Kidney epithelial cell (primary cell): ENCODE measurements around the gene SUN5. TPM values are rescaled to one million over a fixed set of nuclear protein-coding genes. Genes with fewer than 3 reads are reported as not detected.

Source experiments
- DNase-seq: peaks from one replicate; pipeline ENCODE4 v3.0.0-alpha.2; 2010; ENCODE audit warnings: low read depth
- H3K27me3 ChIP-seq: 2 replicates; pipeline ENCODE4 v1.6.0; 2011; ENCODE audit warnings: low read length; ENCODE audit not compliant: control insufficient read depth, insufficient read depth
- H3K36me3 ChIP-seq: 2 replicates; pipeline ENCODE4 v1.5.1; 2011; ENCODE audit warnings: low read length; ENCODE audit not compliant: control insufficient read depth, insufficient read depth
- H3K4me3 ChIP-seq: 2 replicates; pipeline ENCODE4 v1.5.1; 2011; ENCODE audit warnings: low read depth, mild to moderate bottlenecking, control low read depth, low read length
- CTCF ChIP-seq: IDR thresholded peaks from 2 replicates; pipeline ENCODE4 v1.5.1; 2011; ENCODE audit warnings: mild to moderate bottlenecking, moderate library complexity, low read length, control low read depth, inconsistent platforms; ENCODE audit not compliant: insufficient read depth, poor library complexity, severe bottlenecking
- total RNA-seq: library from RNA; depleted of rRNA; stranded (reverse); fragments of >200 nt; gene quantifications from 2 replicates; pipeline ENCODE4 v1.2.3, GENCODE V29; 2015

SUN5 gene
- total RNA-seq, 1 donor from 2014 or later: not detected

- Histone ChIP-seq H3K36me3 (no peaks in the 10 kb centered on the region), H3K27me3 (no peaks in the 10 kb centered on the region), H3K4me3 (no peak overlapping the region)
- no peak for DNase-seq
- no peak for TF ChIP-seq CTCF
Observed at GRCh38 chr20:33000802-33001466, 3.3 kb downstream of the SUN5 start.

GRCh38 chr20:32999603-33000250 is 4.5 kb downstream of the SUN5 start:
- DNase-seq: no peak
- TF ChIP-seq CTCF: no peak
- no peaks in the 10 kb centered on the region for H3K27me3 ChIP-seq
- no peak overlapping the region for H3K4me3 ChIP-seq
- H3K36me3 ChIP-seq: no peaks in the 10 kb centered on the region

GRCh38 chr20:32997431-32997830 is 6.8 kb downstream of the SUN5 start:
- no peaks in the 10 kb centered on the region for H3K36me3 ChIP-seq
- no peak overlapping the region for H3K4me3 ChIP-seq
- DNase-seq: no peak
- no peaks in the 10 kb centered on the region for H3K27me3 ChIP-seq
- no peak for TF ChIP-seq CTCF

GRCh38 chr20:32995802-32996201 is 8.4 kb downstream of the SUN5 start:
- TF ChIP-seq CTCF: no peak
- no peak for DNase-seq
- Histone ChIP-seq H3K36me3 (no peaks in the 10 kb centered on the region), H3K27me3 (no peaks in the 10 kb centered on the region), H3K4me3 (no peak overlapping the region)

- no peak for TF ChIP-seq CTCF
- no peaks in the 10 kb centered on the region for H3K36me3 ChIP-seq
- H3K4me3 ChIP-seq: no peak overlapping the region
- no peaks in the 10 kb centered on the region for H3K27me3 ChIP-seq
- DNase-seq: no peak
Observed at GRCh38 chr20:32993496-32994050, 10.7 kb downstream of the SUN5 start.
